Suprapubic skin (tissue), 4 donors: ENCODE data around the gene SPARC. TPM values are rescaled to one million over a fixed set of nuclear protein-coding genes. Genes with fewer than 3 reads are reported as not detected.

Experiments
- DNase-seq, 2 donors: peaks; one replicate each; pipeline ENCODE4 v3.0.0-alpha.2; 2019; ENCODE audit warnings: low spot score in 2 of 2
- H3K27ac ChIP-seq: fragments of 200-600 bp; sonication (generic); one replicate; pipeline ENCODE4 v1.5.1; 2019
- H3K27me3 ChIP-seq: fragments of 200-600 bp; sonication (generic); one replicate; pipeline ENCODE4 v1.5.1; 2019
- H3K36me3 ChIP-seq: fragments of 200-600 bp; sonication (generic); one replicate; pipeline ENCODE4 v1.5.1; 2019
- H3K4me1 ChIP-seq: fragments of 200-600 bp; sonication (generic); one replicate; pipeline ENCODE4 v1.5.1; 2019
- H3K4me3 ChIP-seq: fragments of 200-600 bp; sonication (generic); one replicate; pipeline ENCODE4 v1.5.1; 2019; ENCODE audit warnings: mild to moderate bottlenecking
- H3K9me3 ChIP-seq: fragments of 200-600 bp; sonication (generic); one replicate; pipeline ENCODE4 v1.5.1; 2019
- EP300 ChIP-seq: sonication (generic); formaldehyde crosslinking; IDR thresholded peaks from one replicate; pipeline ENCODE4 v1.6.1; 2017; ENCODE audit warnings: antibody characterized with exemption
- POLR2A ChIP-seq, 2 donors: fragments of 450-650 bp; IDR thresholded peaks; one replicate each; pipeline ENCODE4 v1.6.1; 2017; ENCODE audit warnings: antibody characterized with exemption in 2 of 2, mild to moderate bottlenecking in 2 of 2, moderate library complexity in 2 of 2
- POLR2AphosphoS5 ChIP-seq, 3 donors: sonication (generic); formaldehyde crosslinking; IDR thresholded peaks; one replicate each; pipeline ENCODE4 v1.6.1; 2017; ENCODE audit warnings: antibody characterized with exemption in 3 of 3
- WGBS: methylation state at CpG from one replicate; pipeline ENCODE4 v1.1.5; 2018; 5-methylcytosine and 5-hydroxymethylcytosine counted together
- total RNA-seq, 4 donors: library from RNA; depleted of rRNA; stranded (reverse); fragments of >200 nt; gene quantifications; one replicate each; pipeline ENCODE4 v1.1.0, GENCODE V29; 2016
- TF ChIP-seq, protein P1 (sequence below), 2 donors: fragments of 200-600 bp in 1 of 2; fragments of 450-650 bp in 1 of 2; sonication (generic) in 1 of 2; IDR thresholded peaks; one replicate each; pipeline ENCODE4 v1.5.1; 2016 to 2019; ENCODE audit warnings: antibody characterized with exemption in 2 of 2, mild to moderate bottlenecking in 1 of 2, moderate library complexity in 1 of 2

The SPARC gene
- total RNA-seq, 4 donors from 2014 or later: 265 to 337 (median 270) TPM

DNA sequence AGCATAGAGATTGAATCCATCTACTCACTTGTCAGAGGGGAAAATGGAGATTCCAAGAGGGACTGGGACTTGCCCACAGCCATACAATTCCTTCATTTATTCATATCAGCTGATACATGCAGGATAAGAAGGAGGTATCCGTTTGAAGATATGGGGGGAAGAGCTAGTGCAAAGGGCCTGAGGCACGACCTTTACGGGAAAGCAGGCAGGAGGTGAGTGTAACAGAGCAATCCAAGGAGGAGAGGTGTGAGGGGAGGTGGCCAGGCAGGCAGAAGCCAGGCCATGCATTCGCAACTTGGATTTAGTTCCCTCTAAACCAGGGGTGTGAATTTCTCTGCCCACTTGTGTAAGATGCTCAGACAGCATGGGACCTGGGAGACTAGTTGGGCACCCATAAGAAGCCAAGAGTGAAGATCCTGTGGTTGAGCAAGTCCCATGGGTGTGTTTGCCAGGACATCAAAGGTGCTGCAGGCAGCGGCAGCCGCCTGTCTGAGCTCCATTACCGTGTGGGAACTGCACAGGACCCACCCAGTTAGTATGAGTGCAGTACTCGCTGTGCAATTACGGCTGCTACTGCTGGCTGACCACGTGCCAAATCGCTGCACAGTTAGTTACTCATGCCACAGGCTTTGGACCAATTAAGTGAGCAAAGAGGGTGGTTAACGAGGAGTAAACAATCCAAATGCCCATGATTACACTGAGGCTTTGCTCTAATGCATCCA, 64.2 kb downstream of the SPARC start:
- H3K4me3 ChIP-seq: no peak overlapping the region
- TF ChIP-seq POLR2AphosphoS5 (IDR thresholded peaks at IDR 0.05) (no peak), POLR2A (IDR thresholded peaks at IDR 0.05) (no peak), EP300 (no peak)
- TF ChIP-seq, protein P1, sequence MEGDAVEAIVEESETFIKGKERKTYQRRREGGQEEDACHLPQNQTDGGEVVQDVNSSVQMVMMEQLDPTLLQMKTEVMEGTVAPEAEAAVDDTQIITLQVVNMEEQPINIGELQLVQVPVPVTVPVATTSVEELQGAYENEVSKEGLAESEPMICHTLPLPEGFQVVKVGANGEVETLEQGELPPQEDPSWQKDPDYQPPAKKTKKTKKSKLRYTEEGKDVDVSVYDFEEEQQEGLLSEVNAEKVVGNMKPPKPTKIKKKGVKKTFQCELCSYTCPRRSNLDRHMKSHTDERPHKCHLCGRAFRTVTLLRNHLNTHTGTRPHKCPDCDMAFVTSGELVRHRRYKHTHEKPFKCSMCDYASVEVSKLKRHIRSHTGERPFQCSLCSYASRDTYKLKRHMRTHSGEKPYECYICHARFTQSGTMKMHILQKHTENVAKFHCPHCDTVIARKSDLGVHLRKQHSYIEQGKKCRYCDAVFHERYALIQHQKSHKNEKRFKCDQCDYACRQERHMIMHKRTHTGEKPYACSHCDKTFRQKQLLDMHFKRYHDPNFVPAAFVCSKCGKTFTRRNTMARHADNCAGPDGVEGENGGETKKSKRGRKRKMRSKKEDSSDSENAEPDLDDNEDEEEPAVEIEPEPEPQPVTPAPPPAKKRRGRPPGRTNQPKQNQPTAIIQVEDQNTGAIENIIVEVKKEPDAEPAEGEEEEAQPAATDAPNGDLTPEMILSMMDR (IDR thresholded peaks at IDR 0.05): no peak
- H3K9me3 ChIP-seq: no peaks in the 10 kb centered on the region
- WGBS: 41% methylated on average over 11 of the region's 12 CpGs
- no peaks in the 10 kb centered on the region for H3K27me3 ChIP-seq
- H3K4me1 ChIP-seq: peaks cover 65% of the 10 kb centered on the region
- H3K36me3 ChIP-seq: no peaks in the 10 kb centered on the region
- H3K27ac ChIP-seq: peak overlapping the region; percentile 8
- DNase-seq: no peak

DNA sequence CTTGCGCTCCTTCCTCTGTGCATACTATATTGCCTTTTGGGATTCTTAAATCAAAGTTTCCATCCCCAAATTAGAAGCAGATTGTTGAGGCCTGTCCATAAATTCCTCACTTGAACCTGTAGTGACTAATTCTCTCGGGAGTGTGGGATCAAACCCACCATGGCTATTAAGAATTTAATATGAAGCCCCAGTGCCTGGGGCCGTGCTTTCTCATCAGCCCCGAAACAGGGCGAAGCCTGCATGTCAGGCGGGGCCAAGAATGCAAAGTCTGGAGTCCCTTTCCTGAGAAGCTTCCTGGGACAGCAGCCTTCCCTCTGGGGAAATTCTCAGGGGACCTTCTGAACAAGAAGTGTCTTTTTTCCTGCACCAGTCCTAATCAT, 66.3 kb downstream of the SPARC start:
- H3K27me3 ChIP-seq: no peaks in the 10 kb centered on the region
- H3K4me1 ChIP-seq: peaks cover 68% of the 10 kb centered on the region
- no peaks in the 10 kb centered on the region for H3K9me3 ChIP-seq
- TF ChIP-seq EP300 (no peak), POLR2AphosphoS5 (IDR thresholded peaks at IDR 0.05) (no peak), POLR2A (IDR thresholded peaks at IDR 0.05) (no peak)
- TF ChIP-seq, protein P1 (IDR thresholded peaks at IDR 0.05): no peak
- peak overlapping the region; percentile 15 for H3K27ac ChIP-seq
- H3K36me3 ChIP-seq: no peaks in the 10 kb centered on the region
- WGBS: 28% methylated on average over 6 of the region's 6 CpGs
- no peak for DNase-seq
- no peak overlapping the region for H3K4me3 ChIP-seq

DNA sequence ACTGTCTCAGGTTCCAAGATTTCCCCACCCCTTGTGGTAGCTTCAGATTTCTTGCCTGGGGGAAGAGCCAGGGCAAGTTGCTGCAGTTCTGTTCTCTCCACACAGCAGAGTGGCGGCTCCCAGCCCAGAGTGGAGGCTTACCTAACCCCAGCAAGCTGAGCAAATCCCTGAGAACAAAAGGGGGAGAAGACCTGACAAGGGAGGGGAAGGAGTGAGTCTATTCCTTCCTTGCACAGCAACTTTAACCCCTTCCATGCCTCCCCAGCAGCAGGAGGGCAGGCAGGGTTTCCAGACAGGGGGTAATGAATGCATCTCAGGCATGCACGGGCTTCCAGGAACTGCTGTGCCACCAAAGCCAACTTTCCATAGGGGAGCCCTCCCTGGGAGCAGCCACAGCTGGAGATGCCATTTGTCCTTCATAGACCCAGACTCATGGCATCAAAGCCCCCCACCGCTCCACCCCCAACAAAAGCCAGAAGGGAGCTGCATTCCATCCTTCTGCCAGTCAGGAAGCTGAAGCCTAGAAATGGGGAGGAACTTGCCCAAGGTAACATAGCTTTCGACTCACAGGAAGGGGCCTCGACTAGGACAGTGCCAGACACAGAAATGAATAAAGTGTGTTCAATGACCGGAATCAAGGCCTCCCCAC, 66.8 kb downstream of the SPARC start:
- Histone ChIP-seq H3K27ac (peak overlapping the region; percentile 15), H3K4me1 (peaks cover 73% of the 10 kb centered on the region), H3K4me3 (no peak overlapping the region), H3K36me3 (no peaks in the 10 kb centered on the region), H3K27me3 (no peaks in the 10 kb centered on the region), H3K9me3 (no peaks in the 10 kb centered on the region)
- WGBS: 36% methylated on average over 5 of the region's 6 CpGs
- DNase-seq: no peak
- TF ChIP-seq EP300 (no peak), POLR2A (IDR thresholded peaks at IDR 0.05) (no peak), POLR2AphosphoS5 (IDR thresholded peaks at IDR 0.05) (no peak)
- TF ChIP-seq, protein P1 (IDR thresholded peaks at IDR 0.05): no peak

DNA sequence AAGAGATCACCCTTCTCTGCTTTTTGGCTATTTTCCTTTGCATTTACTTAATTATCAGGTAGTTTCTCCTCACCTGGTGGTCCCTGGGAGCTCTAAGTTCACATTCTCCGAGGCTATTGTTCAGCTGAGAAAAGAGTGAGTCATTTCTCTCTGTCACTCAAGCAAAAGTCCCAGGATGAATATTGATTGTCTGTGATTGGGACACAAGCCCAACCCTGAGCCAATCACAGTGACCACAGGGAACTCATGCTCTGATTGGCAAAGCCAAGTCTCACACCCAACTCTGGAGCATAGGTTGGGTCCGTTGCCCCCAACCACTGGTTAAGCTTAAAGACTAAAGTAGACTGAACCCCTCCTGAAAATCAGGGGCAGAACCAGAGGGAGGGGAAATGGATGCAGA, 67.8 kb downstream of the SPARC start:
- no peak for DNase-seq
- H3K36me3 ChIP-seq: no peaks in the 10 kb centered on the region
- no peaks in the 10 kb centered on the region for H3K9me3 ChIP-seq
- WGBS: 57% methylated on average over 2 of the region's 2 CpGs
- TF ChIP-seq POLR2A (IDR thresholded peaks at IDR 0.05) (no peak), POLR2AphosphoS5 (IDR thresholded peaks at IDR 0.05) (no peak), EP300 (no peak)
- TF ChIP-seq, protein P1 (IDR thresholded peaks at IDR 0.05): no peak
- peaks cover 71% of the 10 kb centered on the region for H3K4me1 ChIP-seq
- H3K4me3 ChIP-seq: no peak overlapping the region
- H3K27ac ChIP-seq: no peak overlapping the region
- H3K27me3 ChIP-seq: no peaks in the 10 kb centered on the region

DNA sequence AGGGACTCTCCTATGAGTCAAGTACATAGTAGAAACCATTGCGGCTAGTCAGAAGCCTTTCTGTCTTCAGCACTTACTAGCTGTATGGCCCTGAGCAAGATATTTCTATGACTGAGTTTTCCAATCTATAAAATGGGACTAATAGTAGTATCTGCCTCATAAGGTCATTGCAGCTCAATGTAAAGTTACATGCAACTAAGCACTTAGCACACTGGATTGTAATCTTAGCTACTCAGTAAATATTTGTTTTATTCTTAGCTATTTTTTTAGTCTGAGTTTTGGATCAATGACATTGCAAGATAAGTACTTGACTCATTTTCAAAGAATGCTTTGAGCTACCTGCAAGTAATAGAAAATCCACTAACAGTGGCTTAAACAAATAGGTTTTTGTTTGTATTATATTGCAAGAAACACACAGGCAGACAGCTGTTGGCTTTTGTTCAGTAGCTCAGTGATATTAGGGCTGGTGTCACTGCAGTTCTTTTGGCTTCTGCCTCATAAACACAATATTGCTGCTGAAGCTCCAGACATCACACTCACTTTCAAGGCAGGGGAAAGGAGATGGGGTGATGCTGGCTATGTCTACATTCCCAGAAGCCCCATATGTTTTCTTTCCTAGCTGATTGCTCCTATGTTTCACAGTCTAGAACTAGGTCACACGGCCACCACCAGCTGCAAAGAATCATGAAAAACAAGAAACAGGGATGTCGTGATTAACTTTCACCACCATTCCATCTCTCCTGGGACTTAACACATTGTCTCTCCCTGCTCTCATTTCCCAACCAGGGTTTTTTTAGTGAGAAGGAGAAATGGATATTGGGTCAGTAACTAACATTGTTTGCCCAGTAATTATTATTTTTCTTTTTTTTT, 68.6 kb downstream of the SPARC start:
- no peak for DNase-seq
- no peaks in the 10 kb centered on the region for H3K27me3 ChIP-seq
- 77% methylated on average over 3 of the region's 3 CpGs for WGBS
- H3K9me3 ChIP-seq: no peaks in the 10 kb centered on the region
- H3K27ac ChIP-seq: no peak overlapping the region
- peaks cover 73% of the 10 kb centered on the region for H3K4me1 ChIP-seq
- no peaks in the 10 kb centered on the region for H3K36me3 ChIP-seq
- H3K4me3 ChIP-seq: no peak overlapping the region
- TF ChIP-seq POLR2AphosphoS5 (IDR thresholded peaks at IDR 0.05): no peak
- TF ChIP-seq EP300: no peak
- TF ChIP-seq, protein P1 (IDR thresholded peaks at IDR 0.05): no peak
- TF ChIP-seq POLR2A (IDR thresholded peaks at IDR 0.05): no peak
